Measurements from ENCODE around the gene SLC34A1.

SLC34A1 gene

DNA sequence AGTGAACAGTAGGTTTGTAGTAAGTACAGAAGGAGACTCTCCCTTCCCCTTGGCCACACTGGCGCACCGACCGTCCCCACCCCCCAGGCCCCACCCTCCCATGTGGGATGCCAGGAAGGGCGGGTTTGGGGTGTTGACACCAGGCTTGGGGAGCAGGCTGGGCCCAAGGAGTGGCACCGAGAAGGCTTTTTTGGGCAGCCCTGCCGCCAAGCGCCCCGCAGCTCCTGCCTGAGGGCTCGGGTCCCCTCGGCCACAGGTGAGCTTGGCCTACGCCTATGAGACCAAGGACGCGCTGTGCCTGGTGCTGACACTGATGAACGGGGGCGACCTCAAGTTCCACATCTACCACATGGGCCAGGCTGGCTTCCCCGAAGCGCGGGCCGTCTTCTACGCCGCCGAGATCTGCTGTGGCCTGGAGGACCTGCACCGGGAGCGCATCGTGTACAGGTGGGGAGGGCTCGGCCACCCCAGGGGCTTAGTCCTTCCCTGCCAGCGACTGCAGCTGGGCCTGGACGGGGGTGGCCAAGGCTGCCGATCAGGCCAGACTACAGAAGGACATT is 49.5 kb downstream of the SLC34A1 start:
- DNase-seq: no peak

DNA sequence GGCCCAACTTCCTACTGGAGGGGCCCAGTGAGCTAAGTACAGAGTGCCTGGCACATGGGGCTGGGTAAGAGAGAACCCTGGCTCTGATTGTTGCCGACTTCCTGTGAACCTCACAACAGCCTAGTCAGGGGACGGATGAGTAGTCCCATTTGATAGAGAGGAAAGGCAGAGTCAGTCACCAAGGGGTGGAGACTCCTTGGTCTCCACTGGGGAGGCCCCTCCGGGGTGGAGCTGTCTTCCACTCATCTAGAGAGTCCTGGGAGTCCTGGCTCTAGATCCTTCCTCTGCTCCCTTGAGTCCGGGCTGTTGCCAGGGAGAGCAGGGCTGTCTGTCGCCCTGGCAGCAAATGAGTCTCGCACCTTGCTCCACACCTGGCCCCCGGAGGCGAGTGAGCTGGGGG is 50.2 kb downstream of the SLC34A1 start:
- no peak for DNase-seq

DNA sequence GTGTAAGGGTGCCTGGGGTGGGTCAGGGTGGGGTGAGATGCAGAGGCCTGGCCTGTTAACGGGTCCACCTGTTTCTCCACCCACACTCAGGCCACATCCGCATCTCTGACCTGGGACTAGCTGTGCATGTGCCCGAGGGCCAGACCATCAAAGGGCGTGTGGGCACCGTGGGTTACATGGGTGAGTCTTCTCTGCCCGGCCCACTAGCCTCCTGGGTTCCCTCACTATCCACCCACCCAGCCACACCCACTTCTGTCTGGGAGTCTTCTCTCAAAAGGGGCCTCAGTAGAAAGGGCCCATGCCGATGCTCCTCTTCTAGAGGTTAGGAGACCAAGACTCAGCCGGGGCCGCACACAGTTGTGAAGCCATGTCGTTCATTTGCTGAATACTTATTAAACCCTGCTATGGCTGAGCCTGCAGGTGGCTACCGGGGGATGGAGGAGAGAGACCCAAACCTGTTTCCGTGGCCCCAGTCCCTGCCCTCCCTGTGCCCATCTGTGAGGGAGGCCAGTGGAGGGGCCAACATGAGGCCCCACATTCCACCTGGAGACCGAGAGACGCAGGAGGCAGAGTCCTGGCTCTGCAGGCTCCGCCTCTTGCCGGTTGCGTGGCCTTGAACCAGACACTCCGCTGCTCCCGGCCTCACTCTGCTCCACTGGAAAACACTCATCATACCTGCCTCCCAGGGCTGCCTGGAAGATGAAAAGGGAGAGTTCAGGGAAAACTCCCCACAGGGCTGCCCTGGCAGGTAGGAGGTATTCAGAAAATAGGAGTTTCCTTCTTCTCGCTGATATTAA is 50.9 kb downstream of the SLC34A1 start:
- no peak for DNase-seq

DNA sequence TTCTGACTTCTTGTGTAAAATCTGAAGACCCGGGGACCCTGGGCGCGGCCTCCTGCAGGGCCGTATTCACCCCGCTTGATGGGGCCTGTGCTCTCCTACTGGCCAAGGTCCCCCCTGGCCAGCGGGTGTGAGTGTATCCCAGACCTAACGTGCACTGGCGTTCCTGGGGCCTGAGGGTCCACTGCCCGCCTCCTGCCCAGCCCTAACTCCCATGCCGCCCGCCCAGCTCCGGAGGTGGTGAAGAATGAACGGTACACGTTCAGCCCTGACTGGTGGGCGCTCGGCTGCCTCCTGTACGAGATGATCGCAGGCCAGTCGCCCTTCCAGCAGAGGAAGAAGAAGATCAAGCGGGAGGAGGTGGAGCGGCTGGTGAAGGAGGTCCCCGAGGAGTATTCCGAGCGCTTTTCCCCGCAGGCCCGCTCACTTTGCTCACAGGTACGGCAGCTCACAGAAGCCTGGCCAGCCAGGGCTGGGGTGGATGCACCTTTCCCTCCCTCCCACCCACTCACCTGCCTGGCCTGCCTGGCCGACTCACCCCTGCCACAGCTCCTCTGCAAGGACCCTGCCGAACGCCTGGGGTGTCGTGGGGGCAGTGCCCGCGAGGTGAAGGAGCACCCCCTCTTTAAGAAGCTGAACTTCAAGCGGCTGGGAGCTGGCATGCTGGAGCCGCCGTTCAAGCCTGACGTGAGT is 51.8 kb downstream of the SLC34A1 start:
- DNase-seq: no peak

DNA sequence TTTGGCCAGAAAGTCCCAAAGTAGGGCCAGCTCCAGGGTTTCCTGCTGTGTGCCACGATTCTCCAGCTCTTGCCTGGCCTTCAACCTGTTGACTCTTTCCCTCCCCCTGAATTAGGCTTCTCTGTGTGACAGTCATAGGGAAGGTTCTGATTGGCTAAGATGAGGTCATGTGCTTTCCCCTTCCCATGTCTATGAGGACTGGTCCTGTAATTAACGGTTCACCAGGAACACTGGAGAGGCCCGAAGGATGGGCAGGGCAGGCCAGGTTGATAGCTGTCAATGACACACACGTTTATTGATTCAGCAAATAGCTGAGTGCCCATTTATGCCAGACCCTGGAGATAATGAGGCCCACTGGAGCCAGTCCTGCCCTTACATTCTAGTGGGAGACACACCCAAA is 53.4 kb downstream of the SLC34A1 start:
- no peak for DNase-seq

DNA sequence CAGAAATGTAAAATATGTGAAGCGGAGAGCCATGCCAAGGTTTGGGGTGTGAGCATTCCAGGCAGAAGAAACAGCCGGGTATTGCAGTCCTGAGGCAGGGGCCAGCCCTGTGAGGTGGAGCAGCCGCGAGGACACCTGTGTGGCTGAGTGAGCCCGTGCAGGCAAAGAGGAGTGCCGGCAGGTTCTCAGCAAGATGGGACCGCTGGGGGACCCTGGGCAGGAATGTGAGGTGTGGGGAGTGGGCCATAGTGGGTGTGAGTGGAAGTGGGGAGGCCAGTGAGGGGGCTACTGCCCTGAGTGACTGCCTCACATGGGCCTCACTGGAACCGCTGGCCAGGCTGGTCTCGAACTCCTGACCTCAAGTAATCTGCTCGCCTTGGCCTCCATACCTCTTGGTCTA is 54.2 kb downstream of the SLC34A1 start:
- no peak for DNase-seq

DNA sequence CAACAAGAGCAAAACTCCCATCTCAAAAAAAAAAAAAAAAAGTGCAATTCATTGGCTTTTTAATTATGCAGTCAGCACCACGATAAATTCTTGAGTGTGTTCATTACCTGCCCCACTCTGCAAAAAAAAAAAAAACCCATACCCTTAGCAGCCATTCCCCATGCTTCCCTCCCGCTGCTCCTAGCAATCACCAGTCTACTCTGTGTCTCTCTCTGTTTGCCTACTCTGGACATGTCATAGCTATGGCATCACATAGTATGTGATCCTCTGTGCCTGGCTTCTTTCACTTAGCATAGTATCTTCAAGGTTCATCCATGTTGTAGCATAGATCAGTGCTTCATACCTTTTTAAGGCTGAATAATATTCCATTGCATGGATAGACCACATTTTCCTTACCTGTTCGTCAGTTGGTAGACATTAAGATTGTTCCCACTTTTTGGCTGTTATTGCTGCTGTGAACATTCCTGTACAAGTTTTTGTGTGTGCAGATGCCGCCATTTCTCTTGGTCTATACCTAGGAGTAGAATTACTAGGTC is 55.4 kb downstream of the SLC34A1 start:
- no peak for DNase-seq

DNA sequence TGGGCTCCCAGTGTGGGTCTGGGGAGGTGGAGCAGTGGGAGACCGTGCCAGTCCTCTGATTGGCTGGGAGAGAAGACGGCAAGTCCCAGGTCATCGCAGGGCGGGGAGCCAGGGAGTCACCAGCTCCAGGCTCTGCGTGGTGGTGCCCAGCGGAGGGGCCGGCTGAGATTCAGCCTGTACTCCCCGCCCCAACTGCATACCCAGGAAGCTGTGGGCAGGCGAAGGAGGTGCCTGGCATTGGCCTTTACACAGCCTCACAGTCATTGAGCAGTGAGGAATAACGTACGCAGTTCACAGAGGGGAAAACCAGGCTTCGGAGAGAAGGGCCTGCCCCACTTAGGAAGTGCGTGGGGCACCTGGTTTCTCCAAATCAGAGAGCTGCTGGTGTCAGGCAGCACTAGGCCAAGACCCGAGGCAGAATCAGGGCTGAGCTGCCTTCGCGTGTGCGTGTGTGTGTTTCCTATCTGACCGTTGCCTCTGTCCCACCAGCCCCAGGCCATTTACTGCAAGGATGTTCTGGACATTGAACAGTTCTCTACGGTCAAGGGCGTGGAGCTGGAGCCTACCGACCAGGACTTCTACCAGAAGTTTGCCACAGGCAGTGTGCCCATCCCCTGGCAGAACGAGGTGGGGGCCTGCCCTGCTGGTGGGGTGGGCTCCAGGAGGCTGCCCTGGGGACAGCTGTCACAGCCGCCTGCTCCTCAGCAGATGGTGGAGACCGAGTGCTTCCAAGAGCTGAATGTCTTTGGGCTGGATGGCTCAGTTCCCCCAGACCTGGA is 56.2 kb downstream of the SLC34A1 start:
- no peak for DNase-seq

DNA sequence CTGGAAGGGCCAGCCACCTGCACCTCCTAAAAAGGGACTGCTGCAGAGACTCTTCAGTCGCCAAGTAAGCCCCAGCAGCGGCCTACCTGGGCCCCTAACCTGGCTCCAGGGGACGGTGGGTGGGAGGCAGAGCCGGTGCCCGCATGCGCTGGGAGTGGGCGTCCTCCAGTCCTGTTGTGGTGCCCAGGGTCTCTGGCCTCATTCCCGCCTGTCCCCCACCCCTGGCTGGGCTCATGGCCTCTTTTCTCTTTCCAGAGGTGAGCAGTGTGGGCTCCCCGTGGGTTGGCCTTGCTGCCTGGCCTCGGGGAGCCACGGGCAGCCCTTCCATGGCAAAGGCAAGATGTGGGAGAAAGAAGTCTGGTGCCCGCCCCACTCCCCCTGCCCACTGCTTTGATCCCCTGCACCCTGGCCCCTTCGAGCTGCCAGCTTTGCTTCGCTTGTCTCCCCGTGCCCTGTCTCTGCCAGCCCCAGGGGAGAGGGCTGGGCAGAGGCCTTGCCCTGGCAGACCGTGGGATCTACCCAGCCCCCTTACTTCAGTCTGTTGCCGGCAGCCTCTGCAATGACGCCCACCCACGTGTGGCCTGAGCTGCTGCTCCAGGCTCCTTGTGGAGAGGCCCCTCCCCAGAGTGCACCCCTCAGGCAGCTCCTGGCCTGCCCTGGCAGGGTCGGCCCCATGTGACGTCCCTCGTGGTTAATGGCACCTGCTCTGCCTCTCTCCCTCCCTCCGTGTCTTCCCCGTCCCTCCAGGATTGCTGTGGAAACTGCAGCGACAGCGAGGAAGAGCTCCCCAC is 57.0 kb downstream of the SLC34A1 start:
- no peak for DNase-seq

DNA sequence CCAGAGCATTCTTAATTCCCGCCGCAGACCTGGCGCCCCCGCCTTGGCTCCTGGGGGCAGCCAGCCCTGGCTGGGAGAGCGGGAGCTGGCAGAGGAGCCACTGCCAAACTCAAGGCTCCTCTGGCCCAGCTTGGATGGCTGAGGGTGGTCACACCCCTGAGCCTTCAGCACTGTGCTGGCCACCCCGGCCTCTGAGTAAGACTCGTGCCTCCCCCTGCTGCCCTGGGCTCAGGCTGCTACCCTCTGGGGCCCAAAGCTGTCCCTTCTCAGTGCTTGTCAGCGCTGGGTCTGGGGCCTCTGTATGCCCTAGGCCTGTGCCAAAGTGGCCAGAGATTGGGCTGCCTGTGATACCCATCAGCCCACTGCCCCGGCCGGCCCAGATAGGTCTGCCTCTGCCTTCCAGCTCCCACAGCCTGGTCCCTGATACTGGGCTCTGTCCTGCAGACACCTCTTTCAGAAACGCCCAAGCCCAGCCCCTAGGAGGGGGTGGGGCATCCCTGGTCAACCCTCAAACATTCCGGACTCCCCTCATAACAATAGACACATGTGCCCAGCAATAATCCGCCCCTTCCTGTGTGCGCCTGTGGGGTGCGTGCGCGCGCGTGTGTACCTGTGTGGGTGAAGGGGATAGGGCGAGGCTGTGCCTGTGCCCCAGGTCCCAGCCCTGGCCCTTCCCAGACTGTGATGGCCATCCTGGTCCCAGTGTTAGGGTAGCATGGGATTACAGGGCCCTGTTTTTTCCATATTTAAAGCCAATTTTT is 58.0 kb downstream of the SLC34A1 start:
- DNase-seq: no peak

DNA sequence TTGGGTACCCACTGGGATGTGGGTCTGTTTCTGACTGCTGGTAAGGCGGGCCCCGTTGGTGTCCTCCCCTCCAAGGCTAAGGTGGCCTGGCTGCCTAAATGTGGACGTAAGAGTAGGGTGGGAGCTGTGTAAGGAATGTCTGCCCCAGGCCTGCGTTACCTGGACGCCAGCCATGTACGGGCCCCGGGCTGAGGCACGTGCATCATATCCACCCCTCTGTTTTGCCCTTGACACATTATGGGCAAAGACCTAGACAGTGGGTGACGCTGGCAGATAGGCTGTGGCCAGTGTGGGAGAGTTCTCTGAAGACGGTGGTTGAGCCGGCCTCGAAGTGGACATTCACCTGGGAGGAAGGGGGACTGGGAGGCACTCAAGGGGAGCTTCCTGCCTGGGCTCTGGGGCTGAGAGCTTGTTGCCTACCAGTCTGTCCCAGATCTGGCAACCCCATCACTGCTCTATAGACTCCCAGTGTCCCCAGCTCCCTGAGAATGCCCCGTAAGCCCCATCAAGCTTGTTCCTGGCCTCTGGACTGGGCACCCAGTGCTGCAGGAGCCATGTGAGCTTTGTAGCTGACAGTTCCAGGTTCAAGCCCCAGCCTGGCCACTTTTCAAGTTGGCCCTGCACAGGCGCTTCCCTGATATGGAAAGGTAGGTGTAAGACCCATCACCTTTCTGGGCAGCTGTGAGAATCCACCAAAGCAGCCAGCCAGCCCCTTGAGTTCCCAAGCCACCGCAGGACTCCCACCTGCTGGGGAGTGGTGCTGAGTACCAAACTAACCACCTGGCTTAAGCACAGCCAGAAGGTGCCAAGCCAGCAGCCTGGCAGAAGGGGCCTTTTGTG is 59.1 kb downstream of the SLC34A1 start:
- DNase-seq: no peak

DNA sequence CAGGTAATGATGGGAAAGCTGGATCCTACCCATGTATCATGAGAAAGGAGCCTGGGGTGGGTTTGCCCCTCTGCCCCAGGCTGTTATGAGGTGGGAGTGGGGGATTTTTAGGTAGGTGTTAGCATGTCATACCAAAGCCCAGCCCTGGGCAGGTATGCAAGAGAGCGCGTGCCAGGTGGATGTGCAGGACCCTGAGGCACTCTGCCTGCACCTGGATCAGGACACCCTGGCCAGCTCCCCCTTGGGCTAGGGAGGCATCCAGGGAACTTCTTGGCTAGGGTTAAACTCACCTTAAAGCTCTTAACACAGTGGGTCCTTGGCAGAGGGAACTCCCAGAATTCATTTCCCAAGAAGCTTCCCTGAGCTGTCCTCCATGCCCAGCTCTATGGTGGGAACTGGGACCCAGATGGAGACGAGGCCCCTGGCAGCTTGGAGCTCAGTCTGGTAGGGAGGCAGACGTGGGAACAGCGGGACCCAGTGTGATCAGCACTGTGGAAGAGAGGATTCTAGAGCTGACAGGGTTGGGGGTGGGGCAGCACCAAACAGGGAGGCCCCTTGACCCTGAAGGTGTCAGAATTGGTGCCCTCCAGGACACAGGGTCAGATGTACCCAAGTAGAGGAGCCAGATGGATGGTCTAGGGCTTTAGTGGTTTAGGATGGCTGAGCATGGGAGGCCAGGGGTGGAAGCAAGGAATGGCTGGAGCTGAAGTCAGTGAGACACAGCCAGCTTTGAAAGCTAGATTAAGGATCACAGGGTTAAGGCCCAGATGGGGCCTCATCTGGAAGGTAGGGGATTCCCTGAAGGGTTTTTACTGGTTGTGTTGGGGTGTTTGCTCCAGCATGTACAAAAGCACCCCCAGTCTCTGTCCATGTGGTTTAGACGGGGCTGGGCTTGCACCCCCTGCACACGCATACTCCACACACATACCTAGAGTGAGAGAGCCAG is 60.1 kb downstream of the SLC34A1 start:
- DNase-seq: no peak

DNA sequence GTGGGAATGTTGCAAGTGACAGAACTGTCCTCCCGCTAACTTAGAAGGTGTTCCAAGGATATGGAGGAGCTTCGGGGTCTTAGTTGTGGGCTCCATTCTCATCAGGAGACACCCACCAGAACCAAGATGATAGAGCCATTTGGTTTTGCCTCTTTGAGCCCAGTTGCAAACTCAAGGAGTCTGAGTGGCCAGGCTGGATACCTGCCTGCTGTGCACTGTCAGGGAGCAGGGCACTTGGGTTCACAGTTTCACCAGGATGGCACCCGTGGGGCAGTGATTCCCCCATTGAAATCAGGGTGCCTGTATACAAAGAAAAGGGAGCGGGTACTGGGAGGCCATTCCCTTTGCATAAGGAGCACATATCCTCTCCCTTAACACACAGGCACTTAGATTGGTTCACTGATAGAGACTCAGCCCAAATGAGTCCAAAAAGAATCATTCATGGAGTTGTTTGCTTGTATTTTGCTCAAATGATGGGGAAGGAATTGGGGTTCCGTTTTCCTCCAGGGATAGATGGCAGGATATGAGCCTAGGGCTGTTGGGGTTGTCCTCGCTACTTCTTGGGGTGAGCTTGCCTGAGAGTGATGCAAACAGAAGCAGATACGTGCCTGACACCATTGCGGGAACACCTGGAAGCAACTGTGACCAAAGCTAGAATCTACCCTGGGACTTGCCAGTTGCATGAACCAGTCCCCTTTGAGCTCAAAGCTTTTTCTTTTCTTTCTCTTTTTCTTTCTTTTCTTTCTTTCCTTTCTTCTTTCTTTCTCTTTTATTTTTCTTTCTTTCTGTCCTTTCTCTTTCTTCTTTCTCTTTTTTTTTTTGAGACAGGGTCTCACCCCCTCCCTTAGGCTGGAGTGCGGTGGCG is 61.0 kb downstream of the SLC34A1 start:
- no peak for DNase-seq

DNA sequence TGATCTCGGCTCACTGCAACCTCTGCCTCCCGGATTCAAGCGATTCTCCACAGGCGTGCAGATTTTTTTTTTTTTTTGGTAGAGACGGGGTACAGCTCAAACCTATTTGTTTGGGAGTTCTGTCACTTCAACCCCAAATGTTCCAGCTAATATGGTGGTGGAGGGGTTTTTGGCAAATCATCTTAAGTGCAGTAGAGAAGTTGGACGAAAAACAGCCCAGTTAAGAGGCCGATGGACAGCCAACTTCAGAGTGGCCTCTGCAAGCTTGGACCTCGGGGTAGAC is 61.6 kb downstream of the SLC34A1 start:
- DNase-seq: no peak

DNA sequence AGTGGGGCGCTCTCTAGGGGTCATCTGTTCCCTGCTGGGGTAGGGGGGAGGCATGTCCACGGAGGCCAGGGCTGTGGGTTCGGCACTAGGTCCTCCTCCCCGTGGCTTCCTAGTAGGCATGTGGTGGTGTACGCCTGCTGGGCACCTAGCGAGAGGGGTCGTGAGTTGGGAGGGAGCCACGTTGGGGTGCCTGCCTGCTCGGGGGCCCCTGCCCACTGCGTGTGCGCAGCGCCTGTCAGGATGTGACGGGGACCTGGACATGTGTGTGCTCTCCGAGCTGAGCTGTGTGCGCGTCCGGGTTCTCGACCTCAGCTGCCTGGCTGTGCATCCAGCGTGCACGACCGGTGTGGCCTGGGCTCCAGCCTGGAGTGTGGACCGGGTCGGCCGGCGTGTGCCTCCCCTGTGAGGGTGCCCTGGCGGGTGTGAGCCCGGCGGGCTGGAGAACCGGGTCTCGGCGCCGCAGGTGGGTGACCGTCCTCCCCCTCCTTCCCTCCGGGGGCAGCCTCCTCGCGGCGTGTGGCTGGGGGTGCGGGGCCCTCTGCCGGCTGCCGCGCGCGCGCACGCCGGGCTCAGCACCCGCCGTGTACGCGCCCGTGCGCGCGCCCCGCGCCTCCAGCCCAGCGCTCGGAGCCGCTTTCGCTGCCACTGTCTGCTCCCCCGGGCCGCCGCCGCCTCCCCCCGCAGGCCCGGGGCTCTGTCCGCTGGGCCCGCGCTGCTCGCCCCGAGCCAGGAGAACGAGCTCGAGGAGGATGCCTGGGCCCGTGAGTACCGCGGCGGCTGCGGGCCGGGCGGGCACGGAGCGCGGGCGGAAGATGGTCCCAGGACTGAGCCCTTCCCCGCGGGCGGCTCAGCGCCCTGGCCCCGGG is 62.2 kb downstream of the SLC34A1 start, which contains the start of gene PRR7:
Gene PRR7 (plus strand): TSS at position 615 of the 866 bp plus-strand sequence. CDS start 8,254 bp downstream, outside the sequence.
- DNase-seq: peak; percentile 34

DNA sequence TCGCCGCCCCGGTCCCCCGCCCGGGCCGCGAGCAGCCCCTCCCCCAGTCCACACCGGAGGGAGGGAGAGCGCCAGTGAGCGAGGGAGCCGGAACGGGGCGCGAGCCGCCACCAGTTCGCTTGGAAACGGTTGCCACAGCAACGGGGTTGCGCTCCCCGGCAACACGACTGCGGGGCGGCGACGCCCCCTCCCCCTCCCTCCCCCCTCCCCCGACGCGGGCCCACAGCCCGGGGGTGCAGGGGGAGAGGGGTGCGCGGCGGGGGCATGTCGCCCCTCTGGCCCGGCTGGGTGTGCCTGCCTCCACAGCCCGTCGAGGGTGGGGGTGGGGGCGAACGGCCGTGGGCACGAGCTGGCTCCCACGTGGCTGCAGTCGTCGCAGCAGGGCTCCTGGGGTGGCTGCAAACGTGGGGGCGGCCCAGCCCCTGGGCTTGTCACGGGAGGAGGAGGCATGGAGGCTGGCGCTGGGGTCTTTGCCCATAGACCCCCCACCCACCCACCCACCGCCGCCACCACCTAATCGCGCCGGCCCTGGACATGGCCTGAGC is 62.9 kb downstream of the SLC34A1 start:
- peak; percentile 52 for DNase-seq

DNA sequence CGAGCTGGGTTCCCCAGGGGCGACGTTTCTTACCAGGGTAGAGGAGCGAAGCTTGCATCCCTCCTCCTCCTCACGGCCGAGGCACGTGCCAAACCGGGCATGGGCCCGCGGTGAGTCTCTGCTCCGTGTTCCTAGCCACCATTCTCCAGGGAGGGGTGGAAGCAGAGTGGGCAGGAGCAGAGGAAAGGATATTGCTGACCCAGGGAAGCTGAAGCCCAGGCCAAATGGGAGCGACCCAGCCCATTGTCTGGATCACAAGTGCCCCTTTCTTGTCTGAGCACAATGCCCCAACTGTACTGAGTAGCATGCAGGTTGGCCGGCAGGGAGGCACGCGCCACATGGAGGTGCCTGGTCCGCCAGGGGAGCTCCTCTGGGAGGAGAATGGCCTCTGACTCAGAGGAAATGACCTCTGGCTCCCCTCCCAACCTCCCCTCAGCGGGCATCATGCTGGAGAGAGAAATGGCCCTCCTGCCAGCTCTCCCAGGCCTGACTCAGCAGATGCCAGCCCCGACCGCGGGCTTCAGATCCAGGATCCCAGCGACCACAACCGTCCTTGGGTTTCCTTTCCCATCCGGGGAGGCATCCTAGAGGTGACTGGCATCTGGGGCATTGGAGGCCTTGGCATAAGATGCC is 63.5 kb downstream of the SLC34A1 start:
- peak; percentile 39 for DNase-seq
